ENCODE results near the gene HGD.

HGD gene

GRCh38 chr3:120683213-120683612 lies 1.2 kb upstream of the HGD start:
- H4K20me1 ChIP-seq (ENCODE audit: insufficient read depth, low read length) = no peaks in the 10 kb centered on the region
- H3K27me3 ChIP-seq (ENCODE audit: low read depth, low read length) = no peaks in the 10 kb centered on the region
- H3K4me3 ChIP-seq (ENCODE audit: low read length) = no peak overlapping the region
- no peak overlapping the region for H3K4me2 ChIP-seq (ENCODE audit: low read length)
- TF ChIP-seq CTCF (IDR thresholded peaks at IDR 0.05; ENCODE audit: low read depth, low read length) (no peak), EZH2phosphoT487 (IDR thresholded peaks at IDR 0.05; ENCODE audit: low read depth) (no peak)
- H3K4me1 ChIP-seq (ENCODE audit: low read length) = peaks cover 42% of the 10 kb centered on the region
- no peaks in the 10 kb centered on the region for H3K79me2 ChIP-seq (ENCODE audit: low read length)
- no peaks in the 10 kb centered on the region for H3K9me3 ChIP-seq (ENCODE audit: insufficient read depth, low read length)
- H3K27ac ChIP-seq (ENCODE audit: low read length) = no peak overlapping the region
- H3K36me3 ChIP-seq (replicated peaks; ENCODE audit: low read depth, low read length) = peaks cover 8% of the 10 kb centered on the region
- no peak overlapping the region for H2AFZ ChIP-seq (ENCODE audit: low read depth, low read length)
- H3K9ac ChIP-seq (ENCODE audit: low read length) = no peak overlapping the region

- Histone ChIP-seq H3K36me3 (replicated peaks; ENCODE audit: low read depth, low read length) (peaks cover 3% of the 10 kb centered on the region), H3K27ac (ENCODE audit: low read length) (no peak overlapping the region), H3K9me3 (ENCODE audit: insufficient read depth, low read length) (no peaks in the 10 kb centered on the region), H3K27me3 (ENCODE audit: low read depth, low read length) (no peaks in the 10 kb centered on the region), H3K9ac (ENCODE audit: low read length) (no peak overlapping the region), H3K4me3 (ENCODE audit: low read length) (no peak overlapping the region), H3K79me2 (ENCODE audit: low read length) (no peaks in the 10 kb centered on the region), H2AFZ (ENCODE audit: low read depth, low read length) (no peak overlapping the region), H4K20me1 (ENCODE audit: insufficient read depth, low read length) (no peaks in the 10 kb centered on the region), H3K4me1 (ENCODE audit: low read length) (peaks cover 40% of the 10 kb centered on the region), H3K4me2 (ENCODE audit: low read length) (no peak overlapping the region)
- no peak for TF ChIP-seq CTCF (IDR thresholded peaks at IDR 0.05; ENCODE audit: low read depth, low read length)
- TF ChIP-seq EZH2phosphoT487 (IDR thresholded peaks at IDR 0.05; ENCODE audit: low read depth) = no peak
Measured at GRCh38 chr3:120681506-120682038, 467 bp downstream of the HGD start.

- Histone ChIP-seq H3K9me3 (ENCODE audit: insufficient read depth, low read length) (no peaks in the 10 kb centered on the region), H3K36me3 (replicated peaks; ENCODE audit: low read depth, low read length) (no peaks in the 10 kb centered on the region), H3K79me2 (ENCODE audit: low read length) (no peaks in the 10 kb centered on the region), H3K9ac (ENCODE audit: low read length) (no peak overlapping the region), H3K27me3 (ENCODE audit: low read depth, low read length) (no peaks in the 10 kb centered on the region), H3K27ac (ENCODE audit: low read length) (no peak overlapping the region), H3K4me3 (ENCODE audit: low read length) (no peak overlapping the region), H2AFZ (ENCODE audit: low read depth, low read length) (no peak overlapping the region), H3K4me2 (ENCODE audit: low read length) (no peak overlapping the region), H4K20me1 (ENCODE audit: insufficient read depth, low read length) (no peaks in the 10 kb centered on the region), H3K4me1 (ENCODE audit: low read length) (peaks cover 40% of the 10 kb centered on the region)
- TF ChIP-seq CTCF (IDR thresholded peaks at IDR 0.05; ENCODE audit: low read depth, low read length) (no peak), EZH2phosphoT487 (IDR thresholded peaks at IDR 0.05; ENCODE audit: low read depth) (no peak)
Measured at GRCh38 chr3:120681018-120681417, 1.0 kb downstream of the HGD start.

GRCh38 chr3:120680193-120680894 lies 1.7 kb downstream of the HGD start:
- Histone ChIP-seq H3K9me3 (ENCODE audit: insufficient read depth, low read length) (no peaks in the 10 kb centered on the region), H3K4me2 (ENCODE audit: low read length) (no peak overlapping the region), H3K79me2 (ENCODE audit: low read length) (no peaks in the 10 kb centered on the region), H2AFZ (ENCODE audit: low read depth, low read length) (no peak overlapping the region), H3K27ac (ENCODE audit: low read length) (no peak overlapping the region), H4K20me1 (ENCODE audit: insufficient read depth, low read length) (no peaks in the 10 kb centered on the region), H3K36me3 (replicated peaks; ENCODE audit: low read depth, low read length) (no peaks in the 10 kb centered on the region), H3K9ac (ENCODE audit: low read length) (no peak overlapping the region), H3K4me1 (ENCODE audit: low read length) (peaks cover 40% of the 10 kb centered on the region), H3K4me3 (ENCODE audit: low read length) (no peak overlapping the region), H3K27me3 (ENCODE audit: low read depth, low read length) (no peaks in the 10 kb centered on the region)
- TF ChIP-seq CTCF (IDR thresholded peaks at IDR 0.05; ENCODE audit: low read depth, low read length) (no peak), EZH2phosphoT487 (IDR thresholded peaks at IDR 0.05; ENCODE audit: low read depth) (no peak)

Data from OCI-LY3 (cell line).